OCI-LY3 (cell line): ENCODE measurements around the gene DOHH.

Experiments
- CTCF ChIP-seq: fragments of 200-600, 300-600 bp; sonication (generic); IDR thresholded peaks from 2 replicates; pipeline ENCODE4 v1.5.1; 2014; ENCODE audit warnings: antibody characterized with exemption, low read length, low read depth
- EZH2phosphoT487 ChIP-seq: fragments of 200-600 bp; shearing (Covaris generic); IDR thresholded peaks from 2 replicates; pipeline ENCODE4 v1.6.1; 2018; ENCODE audit warnings: antibody characterized with exemption, mixed run types, low read depth

DNA sequence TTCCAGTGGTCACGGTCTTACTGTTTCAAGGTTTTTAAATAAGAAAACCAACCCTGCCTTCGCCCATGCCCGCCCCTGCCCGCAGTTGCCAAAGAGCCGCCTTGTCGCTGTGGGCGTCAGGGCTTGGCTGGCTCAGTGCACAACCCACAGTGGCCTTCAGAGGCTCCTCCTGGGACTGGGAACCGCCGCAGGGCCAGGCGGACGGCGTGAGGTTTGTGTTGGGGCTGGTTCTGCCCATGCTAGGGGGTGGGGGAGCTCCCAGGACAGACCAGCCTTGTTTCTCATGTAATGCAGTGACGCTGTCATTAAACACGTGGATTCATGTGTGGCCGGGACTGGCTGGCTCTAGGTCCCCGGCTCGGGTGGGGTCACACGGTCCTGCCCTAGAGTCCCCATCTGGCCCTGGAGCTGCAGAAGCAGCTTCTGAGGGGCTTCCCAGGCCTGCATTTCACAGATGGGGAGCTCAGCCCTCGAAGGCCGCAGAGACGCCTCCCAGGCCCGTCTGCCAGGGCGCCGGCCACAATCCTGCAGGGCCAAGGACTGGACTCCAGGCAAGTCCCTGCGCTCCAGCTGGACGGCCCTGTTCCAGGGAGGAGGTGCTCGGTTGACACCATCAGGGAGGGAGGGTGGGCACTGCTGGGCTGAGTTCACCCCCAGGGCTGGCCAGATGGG lies 36.1 kb upstream of the DOHH start:
- no peak for TF ChIP-seq CTCF
- TF ChIP-seq EZH2phosphoT487 = no peak
